Endodermal cell (in vitro differentiated cells): ENCODE data around the gene CP. TPM values are rescaled to one million over a fixed set of nuclear protein-coding genes. Genes with fewer than 3 reads are reported as not detected.
"Not testable (repeated sequence)": the region's sequence is repeated elsewhere in the genome, so short reads cannot be mapped to it uniquely, and the experiment has no call there.

Experiments used
- DNase-seq: peaks from one replicate; pipeline ENCODE4 v3.0.0-alpha.2; 2017
- H3K27ac ChIP-seq: 2 replicates; pipeline ENCODE4 v1.5.1; 2013; ENCODE audit warnings: mild to moderate bottlenecking, low read depth, low read length, moderate library complexity
- H3K27me3 ChIP-seq: 2 replicates; pipeline ENCODE4 v1.6.1; 2013; ENCODE audit warnings: mild to moderate bottlenecking, low read length, moderate library complexity; ENCODE audit not compliant: insufficient read depth, control insufficient read depth, poor library complexity, severe bottlenecking
- H3K36me3 ChIP-seq: 2 replicates; pipeline ENCODE4 v1.7.0; 2013; ENCODE audit warnings: mild to moderate bottlenecking, low read length, moderate library complexity; ENCODE audit not compliant: control insufficient read depth, insufficient read depth
- H3K4me1 ChIP-seq: one replicate; pipeline ENCODE4 v1.7.0; 2013; ENCODE audit warnings: low read length; ENCODE audit not compliant: control insufficient read depth, insufficient read depth
- H3K4me3 ChIP-seq: 2 replicates; pipeline ENCODE4 v1.5.1; 2013; ENCODE audit warnings: mild to moderate bottlenecking, low read length, moderate library complexity
- H3K9ac ChIP-seq: 2 replicates; pipeline ENCODE4 v1.6.1; 2013; ENCODE audit warnings: mild to moderate bottlenecking, low read length, moderate library complexity; ENCODE audit not compliant: poor library complexity, severe bottlenecking; ENCODE audit errors: extremely low read depth
- H3K9me3 ChIP-seq: 2 replicates; pipeline ENCODE4 v1.6.1; 2013; ENCODE audit warnings: mild to moderate bottlenecking, low read length, moderate library complexity; ENCODE audit not compliant: control insufficient read depth
- H3K27ac Mint-ChIP-seq: 2 replicates; pipeline ENCODE4 v1.8.0; 2020; ENCODE audit warnings: mixed read lengths
- H3K27me3 Mint-ChIP-seq: 2 replicates; pipeline ENCODE4 v1.8.0; 2021; ENCODE audit warnings: mild to moderate bottlenecking, mixed read lengths; ENCODE audit not compliant: insufficient read depth
- H3K36me3 Mint-ChIP-seq: 2 replicates; pipeline ENCODE4 v1.8.0; 2020; ENCODE audit warnings: low read depth, mixed read lengths
- H3K4me1 Mint-ChIP-seq: 2 replicates; pipeline ENCODE4 v1.8.0; 2020; ENCODE audit warnings: mixed read lengths
- H3K4me3 Mint-ChIP-seq: 2 replicates; pipeline ENCODE4 v1.8.0; 2020; ENCODE audit warnings: mild to moderate bottlenecking, moderate library complexity, mixed read lengths
- H3K9me3 Mint-ChIP-seq: 2 replicates; pipeline ENCODE4 v1.8.0; 2020; ENCODE audit warnings: mild to moderate bottlenecking, mixed read lengths
- CTCF ChIP-seq: fragments of 200-600 bp; sonication (generic); conservative IDR thresholded peaks from 2 replicates; pipeline ENCODE4 v1.5.0; 2021; ENCODE audit warnings: antibody characterized with exemption, mild to moderate bottlenecking
- WGBS, 2 experiments: methylation state at CpG; one replicate each; pipeline versions ENCODE4 v1.1.5 to v1.1.7; 2013; ENCODE audit warnings: missing lambda C conversion rate in 2 of 2, mixed read lengths in 1 of 2; ENCODE audit not compliant: insufficient coverage in 1 of 2, insufficient read length in 1 of 2; 5-methylcytosine and 5-hydroxymethylcytosine counted together
- total RNA-seq, 2 donors: library from RNA; stranded (reverse); fragmentation: NEBNext Ultra II Directional in 1 of 2; extraction: Animal tissue kit (Norgen Biotek cat#: 25700) in 1 of 2; gene quantifications; 2 replicates in 1 of 2; 3 replicates in 1 of 2; pipeline ENCODE4 v1.2.1, GENCODE V29; 2021

Gene CP
- total RNA-seq, 2 donors from 2014 or later = 0.53 to 0.86 TPM

DNA sequence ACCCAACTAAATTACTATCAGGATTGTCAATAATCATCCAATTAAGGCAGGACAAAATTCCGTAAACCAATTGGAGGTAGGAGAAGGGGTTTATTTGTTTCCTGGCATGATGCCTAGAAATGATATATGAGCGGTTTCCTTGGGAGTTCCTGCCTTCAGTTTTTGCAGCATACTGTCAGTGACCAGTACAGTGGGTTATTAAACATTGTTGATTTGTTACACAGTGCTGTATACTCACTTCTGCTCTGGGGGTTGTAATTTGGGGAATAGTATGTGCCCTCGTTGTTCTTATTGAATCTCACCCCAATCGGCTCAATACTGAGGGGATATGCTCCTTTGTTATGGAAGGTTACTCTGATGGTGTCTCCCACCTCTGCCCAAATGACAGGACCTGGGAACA is 22.2 kb downstream of the CP start:
- Histone ChIP-seq H3K27me3 (no peaks in the 10 kb centered on the region), H3K36me3 (no peaks in the 10 kb centered on the region), H3K9me3 (no peaks in the 10 kb centered on the region), H3K9ac (no peak overlapping the region), H3K4me1 (peaks cover 9% of the 10 kb centered on the region), H3K4me3 (no peak overlapping the region), H3K27ac (no peak overlapping the region)
- 74 to 100% methylated on average over 1 to 4 of the region's 4 CpGs for WGBS, 2 experiments
- Mint-ChIP-seq H3K4me3 (no peak overlapping the region), H3K36me3 (no peaks in the 10 kb centered on the region), H3K27ac (peak overlapping the region; percentile 29), H3K27me3 (no peaks in the 10 kb centered on the region), H3K9me3 (no peaks in the 10 kb centered on the region), H3K4me1 (peaks cover 40% of the 10 kb centered on the region)
- TF ChIP-seq CTCF = no peak
- DNase-seq = no peak

GRCh38 chr3:149198611-149199010 is 23.0 kb downstream of the CP start:
- H3K4me3 Mint-ChIP-seq = peak overlapping the region; percentile 43

DNA sequence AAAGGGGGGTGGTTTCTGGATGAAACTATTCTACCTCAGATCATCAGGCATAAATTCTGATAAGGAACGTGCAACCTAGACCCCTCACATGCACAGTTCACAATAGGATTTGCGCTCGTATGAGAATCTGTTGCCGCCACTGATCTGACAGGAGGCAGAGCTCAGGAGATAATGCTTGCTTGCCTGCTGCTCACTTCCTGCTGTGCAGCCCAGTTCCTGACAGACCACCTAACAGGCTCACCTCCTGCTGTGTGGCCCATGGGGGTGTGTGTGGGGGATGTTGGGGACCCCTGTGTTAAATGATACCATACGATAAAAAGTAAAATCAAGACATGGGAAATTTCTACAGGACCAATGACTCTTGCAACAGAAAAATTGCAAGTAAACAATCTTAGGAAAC is 24.0 kb downstream of the CP start:
- peak overlapping the region; percentile 73 for H3K4me3 ChIP-seq
- H3K4me1 ChIP-seq = peaks cover 9% of the 10 kb centered on the region
- Mint-ChIP-seq H3K9me3 (no peaks in the 10 kb centered on the region), H3K36me3 (no peaks in the 10 kb centered on the region), H3K4me3 (peak overlapping the region; percentile 43), H3K4me1 (peaks cover 34% of the 10 kb centered on the region), H3K27me3 (no peaks in the 10 kb centered on the region), H3K27ac (peak overlapping the region; percentile 87)
- peak overlapping the region; percentile 3 for H3K9ac ChIP-seq
- no peaks in the 10 kb centered on the region for H3K27me3 ChIP-seq
- H3K27ac ChIP-seq = no peak overlapping the region
- TF ChIP-seq CTCF = no peak
- peak; percentile 80 for DNase-seq
- no peaks in the 10 kb centered on the region for H3K9me3 ChIP-seq
- H3K36me3 ChIP-seq = no peaks in the 10 kb centered on the region
- WGBS, 2 experiments = 4 to 6% methylated on average over 2 to 5 of the region's 5 CpGs

More at GRCh38 chr3:149198611-149199010, 23.0 kb downstream of the CP start:
- Histone ChIP-seq H3K4me3 (peak overlapping the region; percentile 73), H3K9ac (no peak overlapping the region), H3K27ac (peak overlapping the region; percentile 12), H3K27me3 (no peaks in the 10 kb centered on the region), H3K36me3 (no peaks in the 10 kb centered on the region), H3K4me1 (peaks cover 9% of the 10 kb centered on the region), H3K9me3 (no peaks in the 10 kb centered on the region)
- no peak for TF ChIP-seq CTCF
- 5 to 12% methylated on average over 2 to 7 of the region's 7 CpGs for WGBS, 2 experiments
- DNase-seq = peak; percentile 73
- no peaks in the 10 kb centered on the region for H3K27me3 Mint-ChIP-seq
- peaks cover 34% of the 10 kb centered on the region for H3K4me1 Mint-ChIP-seq
- H3K27ac Mint-ChIP-seq = peak overlapping the region; percentile 87
- H3K9me3 Mint-ChIP-seq = no peaks in the 10 kb centered on the region
- H3K36me3 Mint-ChIP-seq = no peaks in the 10 kb centered on the region

- Mint-ChIP-seq H3K4me3 (peak overlapping the region; percentile 43), H3K27ac (peak overlapping the region; percentile 87), H3K4me1 (peaks cover 34% of the 10 kb centered on the region)
- H3K27me3 Mint-ChIP-seq, H3K9me3 ChIP-seq, H3K9me3 Mint-ChIP-seq, H3K36me3 Mint-ChIP-seq, H3K4me1 ChIP-seq, H3K27me3 ChIP-seq, H3K27ac ChIP-seq, DNase-seq, H3K36me3 ChIP-seq: not testable (repeated sequence)
- 10 to 16% methylated on average over 2 to 12 of the region's 12 CpGs for WGBS, 2 experiments
- Histone ChIP-seq H3K9ac (peak overlapping the region; percentile 3), H3K4me3 (peak overlapping the region; percentile 73)
These were observed 24.6 kb downstream of the CP start for GRCh38 chr3:149196805-149197592.
